ENCODE measurements around the gene ZNF335. TPM values are rescaled to one million over a fixed set of nuclear protein-coding genes. Genes with fewer than 3 reads are reported as not detected.

Gene ZNF335
- total and polyA plus RNA-seq, 2 of the 8 experiments (the other 6 are each of a cell fraction or from before 2014, with no cell fraction given), result 12.4 to 14.6 TPM

DNA sequence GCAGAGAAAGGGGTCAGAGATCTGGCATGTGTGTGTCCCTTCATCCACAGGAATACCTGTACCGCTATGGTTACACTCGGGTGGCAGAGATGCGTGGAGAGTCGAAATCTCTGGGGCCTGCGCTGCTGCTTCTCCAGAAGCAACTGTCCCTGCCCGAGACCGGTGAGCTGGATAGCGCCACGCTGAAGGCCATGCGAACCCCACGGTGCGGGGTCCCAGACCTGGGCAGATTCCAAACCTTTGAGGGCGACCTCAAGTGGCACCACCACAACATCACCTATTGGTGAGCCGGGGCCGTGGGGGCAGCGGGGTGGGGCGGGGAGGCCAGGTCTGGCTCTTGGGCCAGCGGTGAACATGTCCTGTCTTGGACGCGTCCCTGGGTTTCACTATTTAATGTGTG lies 37.8 kb upstream of the ZNF335 start:
- H2AFZ ChIP-seq (ENCODE audit: low read length), result no peak overlapping the region
- H2BK5ac ChIP-seq (ENCODE audit: low read depth, low read length), result 0 out of 2 replicates have a peak overlapping the region, but pooled peaks have one; percentile 44
- no peak overlapping the region for H3K18ac ChIP-seq (ENCODE audit: extremely low read depth, low read length)
- no peaks in the 10 kb centered on the region for H4K20me1 ChIP-seq (replicated peaks in 1 of 2; ENCODE audit: control insufficient read depth in 1 of 2, insufficient read depth in 2 of 2, low read length in 2 of 2)
- WGBS, 2 experiments (ENCODE audit: extremely low coverage in 1 of 2, insufficient coverage in 1 of 2, insufficient read length in 1 of 2, insufficient replicate concordance in 2 of 2, low coverage in 1 of 2, low lambda C conversion rate in 2 of 2, missing lambda C conversion rate in 1 of 2), result 94% methylated on average over 19 of the region's 20 CpGs; no CpG with 5 or more reads in 1 of the 2 experiments
- H3K4ac ChIP-seq (replicated peaks; ENCODE audit: insufficient read length, low read depth, low read length), result no peak overlapping the region
- H3K4me3 ChIP-seq (ENCODE audit: extremely low read depth in 1 of 4, insufficient read depth in 2 of 4, low read depth in 3 of 4, low read length in 4 of 4), result no peak overlapping the region
- no peak overlapping the region for H3K56ac ChIP-seq (replicated peaks; ENCODE audit: insufficient read length, low read depth, low read length)
- no peak overlapping the region for H3K27ac ChIP-seq (ENCODE audit: low read depth, low read length)
- peaks cover 8 to 19% (median 10%) of the 10 kb centered on the region in 4 experiments for H3K4me1 ChIP-seq (replicated peaks in 1 of 4; ENCODE audit: control insufficient read depth in 3 of 4, insufficient read depth in 4 of 4, low read length in 3 of 4)
- H4K8ac ChIP-seq (ENCODE audit: extremely low read depth, insufficient read depth, low read length), result no peak overlapping the region
- ChIA-PET CTCF (ENCODE audit: partially characterized antibody) (interaction anchor here (1.0 to 3.8 kb wide), 4 partner anchors 11 to 35 kb away, joined by 3 to 29 read pairs (median 7); no protein-coding TSS in a partner anchor), POLR2A (ENCODE audit: partially characterized antibody) (interaction anchor here (0.5 to 1.9 kb wide), 2 partner anchors 9 to 75 kb away, joined by 4 to 8 read pairs; partner anchors contain the start of gene PCIF1)
- H3K23ac ChIP-seq (ENCODE audit: insufficient read length), result no peak overlapping the region
- H2BK15ac ChIP-seq (ENCODE audit: low read length), result no peak overlapping the region
- DNase-seq (ENCODE audit: low read depth in 1 of 2, low spot score in 2 of 2) (no peak), FAIRE-seq (no peak)
- peaks cover 0 to 7% (median 4%) of the 10 kb centered on the region in 4 experiments; a peak in 4 of 7 replicates for H3K27me3 ChIP-seq (replicated peaks in 1 of 4; ENCODE audit: control insufficient read depth in 3 of 4, extremely low read depth in 1 of 4, insufficient read depth in 3 of 4, low read length in 3 of 4)
- H3K79me1 ChIP-seq (ENCODE audit: low read depth, low read length), result no peaks in the 10 kb centered on the region
- no peak overlapping the region for H2BK20ac ChIP-seq (ENCODE audit: low read length)
- no peak overlapping the region for H2BK12ac ChIP-seq (ENCODE audit: low read depth, low read length)
- H4K5ac ChIP-seq (ENCODE audit: insufficient read length, low read depth, low read length), result no peak overlapping the region
- H3K36me3 ChIP-seq (ENCODE audit: control insufficient read depth in 2 of 4, insufficient read depth in 4 of 4, low read length in 3 of 4), result no peaks in the 10 kb centered on the region
- H3K4me2 ChIP-seq (ENCODE audit: insufficient read depth in 1 of 2, low read depth in 2 of 2, low read length in 2 of 2), result no peak overlapping the region
- no peaks in the 10 kb centered on the region for H3K9me3 ChIP-seq (ENCODE audit: insufficient read depth in 2 of 2, low read depth in 1 of 2, low read length in 1 of 2)
- H3K14ac ChIP-seq (ENCODE audit: insufficient read length), result no peak overlapping the region
- no peak overlapping the region for H2BK120ac ChIP-seq (replicated peaks; ENCODE audit: low read depth, low read length)
- H4K91ac ChIP-seq (replicated peaks; ENCODE audit: insufficient read length, low read length), result no peak overlapping the region
- no peaks in the 10 kb centered on the region for H3K79me2 ChIP-seq (ENCODE audit: control insufficient read depth in 1 of 2, insufficient read depth in 2 of 2, low read length in 2 of 2)
- H3K9ac ChIP-seq (replicated peaks in 1 of 4; ENCODE audit: extremely low read depth in 1 of 4, low read depth in 3 of 4, low read length in 3 of 4), result no peak overlapping the region
- H3K23me2 ChIP-seq (ENCODE audit: low read depth, low read length), result peaks cover 4% of the 10 kb centered on the region; the same call in 1 of the 2 replicates
- no peak overlapping the region for H2AK5ac ChIP-seq (ENCODE audit: low read depth, low read length)
- TF ChIP-seq EZH2 (IDR thresholded peaks at IDR 0.05; ENCODE audit: low read depth, low read length, severe bottlenecking) (no peak), HDAC2 (IDR thresholded peaks at IDR 0.05; ENCODE audit: borderline replicate concordance in 1 of 2, low read depth in 2 of 2, low read length in 2 of 2) (no peak), TEAD4 (IDR thresholded peaks at IDR 0.05; ENCODE audit: low read depth, low read length) (no peak), EP300 (IDR thresholded peaks at IDR 0.05; ENCODE audit: borderline replicate concordance in 1 of 2, low read depth in 2 of 2, low read length in 2 of 2) (no peak), RXRA (IDR thresholded peaks at IDR 0.05; ENCODE audit: insufficient read depth, low read depth, low read length) (no peak), FOSL1 (IDR thresholded peaks at IDR 0.05; ENCODE audit: insufficient read depth, low read depth, low read length) (no peak), BRCA1 (IDR thresholded peaks at IDR 0.05; ENCODE audit: low read depth, low read length) (no peak), NANOG (IDR thresholded peaks at IDR 0.05; ENCODE audit: insufficient read depth, low read depth, low read length, poor library complexity, severe bottlenecking) (no peak), YY1 (IDR thresholded peaks at IDR 0.05; ENCODE audit: low read depth, low read length) (no peak), SAP30 (IDR thresholded peaks at IDR 0.05; ENCODE audit: insufficient read depth, insufficient replicate concordance, low read length) (no peak), POLR2A (IDR thresholded peaks at IDR 0.05; ENCODE audit: control extremely low read depth in 1 of 2, low read depth in 2 of 2, low read length in 2 of 2) (no peak), TAF7 (optimal IDR thresholded peaks at IDR 0.05; ENCODE audit: borderline replicate concordance, low read depth, low read length) (no peak)
- TF ChIP-seq, protein P1, sequence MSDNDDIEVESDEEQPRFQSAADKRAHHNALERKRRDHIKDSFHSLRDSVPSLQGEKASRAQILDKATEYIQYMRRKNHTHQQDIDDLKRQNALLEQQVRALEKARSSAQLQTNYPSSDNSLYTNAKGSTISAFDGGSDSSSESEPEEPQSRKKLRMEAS (IDR thresholded peaks at IDR 0.05), result no peak

Data from H1 (cell line).